PC-9 (cell line): ENCODE results near the gene GPBP1. TPM values are rescaled to one million over a fixed set of nuclear protein-coding genes. Genes with fewer than 3 reads are reported as not detected.

Source experiments
- BruUV-seq: library from RNA; stranded (reverse); fragments of 400-500 nt; replicated peaks from 2 replicates; lab custom pipeline; 2021; lab: Mats Ljungman, UMichigan
- CTCF ChIA-PET: fragments of 300-600 bp; sonication (Branson Sonifier 250); formaldehyde crosslinking; loops from one replicate; lab custom pipeline; 2022; ENCODE audit warnings: antibody characterized with exemption; lab: Charles Lee
- POLR2A ChIA-PET: fragments of 300-600 bp; sonication (Branson Sonifier 250); formaldehyde crosslinking; loops from one replicate; lab custom pipeline; 2022; ENCODE audit warnings: antibody characterized with exemption; ENCODE audit not compliant: unreplicated experiment; lab: Charles Lee
- DNase-seq, 2 experiments: peaks; one replicate each; pipeline versions ENCODE4 v3.0.0 to v3.0.0-alpha.2; 2015 to 2022; ENCODE audit warnings: mixed read lengths in 1 of 2
- H2AFZ ChIP-seq: fragments of 200-600 bp; sonication (generic); 2 replicates; pipeline ENCODE4 v1.8.1; 2017; ENCODE audit warnings: antibody characterized with exemption
- H3F3A ChIP-seq: fragments of 200-600 bp; sonication (generic); 2 replicates; pipeline ENCODE4 v1.8.1; 2017; ENCODE audit warnings: antibody characterized with exemption, mild to moderate bottlenecking, low read depth; ENCODE audit not compliant: insufficient read depth
- H3K27ac ChIP-seq: fragments of 200-600 bp; sonication (generic); 2 replicates; pipeline ENCODE4 v1.6.1; 2016; ENCODE audit warnings: mixed run types
- H3K27me3 ChIP-seq: fragments of 200-600 bp; sonication (generic); 2 replicates; pipeline ENCODE4 v1.6.1; 2016; ENCODE audit warnings: low read depth, mixed run types; ENCODE audit not compliant: insufficient read depth
- H3K36me3 ChIP-seq: fragments of 200-600 bp; sonication (generic); 2 replicates; pipeline ENCODE4 v1.6.1; 2016; ENCODE audit warnings: low read depth, mixed run types
- H3K4me1 ChIP-seq: fragments of 200-600 bp; sonication (generic); replicated peaks from 2 replicates; pipeline ENCODE4 v1.6.1; 2016; ENCODE audit warnings: mixed run types; ENCODE audit not compliant: insufficient read depth
- H3K4me2 ChIP-seq: fragments of 200-600 bp; sonication (generic); 2 replicates; pipeline ENCODE4 v1.6.1; 2017; ENCODE audit warnings: mixed run types
- H3K4me3 ChIP-seq: fragments of 200-600 bp; sonication (generic); 2 replicates; pipeline ENCODE4 v1.6.1; 2016; ENCODE audit warnings: mixed run types
- H3K79me2 ChIP-seq: fragments of 200-600 bp; sonication (generic); 2 replicates; pipeline ENCODE4 v1.6.1; 2017; ENCODE audit warnings: low read depth, mixed run types
- H3K9me2 ChIP-seq: fragments of 200-600 bp; sonication (generic); 2 replicates; pipeline ENCODE4 v1.8.1; 2017; ENCODE audit warnings: mild to moderate bottlenecking; ENCODE audit not compliant: insufficient read depth
- H3K9me3 ChIP-seq: fragments of 200-600 bp; sonication (generic); 2 replicates; pipeline ENCODE4 v1.8.1; 2016; ENCODE audit warnings: low read depth; ENCODE audit not compliant: insufficient read depth
- H4K20me1 ChIP-seq: fragments of 200-600 bp; sonication (generic); 2 replicates; pipeline ENCODE4 v1.8.1; 2017; ENCODE audit not compliant: insufficient read depth
- EZH2 ChIP-seq: fragments of 200-600 bp; sonication (generic); IDR thresholded peaks from 2 replicates; pipeline ENCODE4 v1.8.0; 2017; ENCODE audit warnings: antibody characterized with exemption, low read depth
- intact Hi-C: fragments of 100-400 bp; cut with micrococcal nuclease; formaldehyde crosslinking; loops from one replicate; pipeline ENCODE4 v1.10.0; 2022; ENCODE audit not compliant: unreplicated experiment
- total RNA-seq: library from RNA; stranded (reverse); gene quantifications from 2 replicates; pipeline ENCODE4 v1.2.3, GENCODE V29; 2021
- TF ChIP-seq, protein P1 (sequence below): fragments of 200-600 bp; sonication (generic); conservative IDR thresholded peaks from 2 replicates; pipeline ENCODE4 v1.6.1; 2017; ENCODE audit warnings: mixed run types, antibody characterized with exemption, mild to moderate bottlenecking, moderate library complexity

The GPBP1 gene
- total RNA-seq, 1 experiment from 2014 or later, result 75.0 TPM

DNA sequence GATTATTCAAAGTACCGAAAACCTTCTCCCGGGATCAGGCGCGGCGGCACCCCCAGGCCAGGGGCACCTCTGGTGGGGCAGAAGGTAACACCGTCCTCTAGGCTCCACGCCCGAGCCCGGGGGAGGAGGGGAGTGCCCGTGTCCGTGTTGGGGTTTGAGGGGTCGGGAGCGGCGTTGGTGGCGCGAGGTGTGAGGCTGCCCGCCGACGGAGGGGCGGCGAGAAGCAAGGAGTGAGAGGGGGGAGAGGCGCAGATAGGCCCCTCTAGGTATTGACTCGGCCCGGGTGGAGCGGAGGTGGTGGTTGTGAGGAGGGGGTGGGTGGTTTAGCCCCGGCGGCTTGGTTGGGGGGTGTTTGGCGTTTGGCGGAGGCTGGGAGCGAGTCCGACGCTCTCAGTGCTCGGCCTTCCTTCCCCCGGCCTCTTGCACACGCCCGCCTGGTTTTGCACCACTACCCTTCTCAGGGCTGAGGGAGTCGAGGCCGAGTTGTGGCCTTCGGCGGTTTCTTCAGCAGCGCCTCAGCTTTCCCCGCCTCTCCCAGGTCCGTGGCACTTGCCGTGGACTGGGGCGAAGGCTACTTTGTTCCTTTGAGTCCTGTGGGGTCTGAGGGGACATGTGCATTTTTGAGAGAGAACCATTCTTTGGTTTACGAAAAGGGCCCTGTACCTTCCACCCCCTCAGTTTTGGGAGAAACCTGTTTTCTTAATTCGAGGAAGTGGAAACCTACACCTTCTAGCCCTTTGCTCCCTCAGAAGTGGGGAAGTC, 450 bp downstream of the GPBP1 start:
- H2AFZ ChIP-seq, result peak overlapping the region; percentile 65
- CTCF ChIA-PET, result interaction anchor here (0.6 kb wide), 2 partner anchors 44 to 264 kb away, joined by 4 to 12 read pairs; no protein-coding TSS in a partner anchor

DNA sequence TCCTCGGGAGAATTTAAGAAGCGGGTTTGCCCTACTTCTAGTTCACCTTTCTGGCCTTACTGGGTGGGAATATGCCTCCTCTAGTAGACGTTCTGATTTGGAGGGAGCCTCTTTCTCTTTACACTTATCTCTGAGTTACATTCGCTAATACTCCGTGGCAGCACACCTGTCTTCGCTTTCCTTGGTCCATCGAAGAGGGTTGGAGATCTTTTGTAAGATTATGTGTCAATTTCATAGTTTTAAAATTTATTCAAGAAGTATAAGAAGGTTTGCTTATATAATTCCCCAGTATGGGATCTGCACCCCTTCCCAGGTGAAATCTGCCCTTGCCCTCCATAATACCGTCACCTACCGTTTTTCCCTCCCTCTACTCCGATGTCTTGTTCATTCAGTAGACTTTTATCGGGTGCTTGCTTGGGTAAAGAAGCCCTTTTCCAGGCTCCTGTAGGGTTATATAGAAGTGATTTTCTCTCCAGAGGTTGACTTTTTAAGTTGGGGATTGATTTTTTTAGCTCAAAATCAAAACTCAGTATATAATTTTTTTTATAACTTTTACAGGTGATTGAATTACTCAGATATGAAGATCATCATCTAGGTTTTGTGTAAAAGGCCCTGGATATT, 1.1 kb downstream of the GPBP1 start:
- intact Hi-C loops, result no loop called here
- Histone ChIP-seq H3K4me1 (peaks cover 47% of the 10 kb centered on the region), H3K9me3 (no peaks in the 10 kb centered on the region), H3K4me3 (peak overlapping the region; percentile 76), H3K27ac (peak overlapping the region; percentile 98), H3K9me2 (no peaks in the 10 kb centered on the region), H2AFZ (peak overlapping the region; percentile 65; the same call in 1 of the 2 replicates), H3K79me2 (peaks cover 61% of the 10 kb centered on the region), H3K36me3 (peaks cover 31% of the 10 kb centered on the region), H3K4me2 (peak overlapping the region; percentile 91), H4K20me1 (peaks cover 48% of the 10 kb centered on the region), H3K27me3 (no peaks in the 10 kb centered on the region), H3F3A (peaks cover 40% of the 10 kb centered on the region)
- POLR2A ChIA-PET, result no interaction called here
- CTCF ChIA-PET, result no interaction called here
- TF ChIP-seq, protein P1, sequence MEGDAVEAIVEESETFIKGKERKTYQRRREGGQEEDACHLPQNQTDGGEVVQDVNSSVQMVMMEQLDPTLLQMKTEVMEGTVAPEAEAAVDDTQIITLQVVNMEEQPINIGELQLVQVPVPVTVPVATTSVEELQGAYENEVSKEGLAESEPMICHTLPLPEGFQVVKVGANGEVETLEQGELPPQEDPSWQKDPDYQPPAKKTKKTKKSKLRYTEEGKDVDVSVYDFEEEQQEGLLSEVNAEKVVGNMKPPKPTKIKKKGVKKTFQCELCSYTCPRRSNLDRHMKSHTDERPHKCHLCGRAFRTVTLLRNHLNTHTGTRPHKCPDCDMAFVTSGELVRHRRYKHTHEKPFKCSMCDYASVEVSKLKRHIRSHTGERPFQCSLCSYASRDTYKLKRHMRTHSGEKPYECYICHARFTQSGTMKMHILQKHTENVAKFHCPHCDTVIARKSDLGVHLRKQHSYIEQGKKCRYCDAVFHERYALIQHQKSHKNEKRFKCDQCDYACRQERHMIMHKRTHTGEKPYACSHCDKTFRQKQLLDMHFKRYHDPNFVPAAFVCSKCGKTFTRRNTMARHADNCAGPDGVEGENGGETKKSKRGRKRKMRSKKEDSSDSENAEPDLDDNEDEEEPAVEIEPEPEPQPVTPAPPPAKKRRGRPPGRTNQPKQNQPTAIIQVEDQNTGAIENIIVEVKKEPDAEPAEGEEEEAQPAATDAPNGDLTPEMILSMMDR, result no peak
- no peak for TF ChIP-seq EZH2
- no peak for DNase-seq
- no TSS peak for BruUV-seq

More for the DNA sequence above, 450 bp downstream of the GPBP1 start:
- BruUV-seq, result TSS peak; percentile 34
- no peaks in the 10 kb centered on the region for H3K9me3 ChIP-seq
- H3K4me2 ChIP-seq, result peak overlapping the region; percentile 91
- H4K20me1 ChIP-seq, result peaks cover 41% of the 10 kb centered on the region
- H3F3A ChIP-seq, result peaks cover 40% of the 10 kb centered on the region
- H3K4me3 ChIP-seq, result peak overlapping the region; percentile 76
- H3K79me2 ChIP-seq, result peaks cover 54% of the 10 kb centered on the region
- peak; percentile 20 to 46 for DNase-seq
- H3K36me3 ChIP-seq, result peaks cover 31% of the 10 kb centered on the region
- no peaks in the 10 kb centered on the region for H3K27me3 ChIP-seq
- no peaks in the 10 kb centered on the region for H3K9me2 ChIP-seq
- H3K4me1 ChIP-seq, result peaks cover 40% of the 10 kb centered on the region
- TF ChIP-seq EZH2, result no peak
- TF ChIP-seq, protein P1, result no peak
- peak overlapping the region; percentile 98 for H3K27ac ChIP-seq
- POLR2A ChIA-PET, result interaction anchor here (0.6 to 0.9 kb wide), 6 partner anchors 29 to 727 kb away, joined by 3 to 21 read pairs (median 4); no protein-coding TSS in a partner anchor
- intact Hi-C loops, result no loop called here

DNA sequence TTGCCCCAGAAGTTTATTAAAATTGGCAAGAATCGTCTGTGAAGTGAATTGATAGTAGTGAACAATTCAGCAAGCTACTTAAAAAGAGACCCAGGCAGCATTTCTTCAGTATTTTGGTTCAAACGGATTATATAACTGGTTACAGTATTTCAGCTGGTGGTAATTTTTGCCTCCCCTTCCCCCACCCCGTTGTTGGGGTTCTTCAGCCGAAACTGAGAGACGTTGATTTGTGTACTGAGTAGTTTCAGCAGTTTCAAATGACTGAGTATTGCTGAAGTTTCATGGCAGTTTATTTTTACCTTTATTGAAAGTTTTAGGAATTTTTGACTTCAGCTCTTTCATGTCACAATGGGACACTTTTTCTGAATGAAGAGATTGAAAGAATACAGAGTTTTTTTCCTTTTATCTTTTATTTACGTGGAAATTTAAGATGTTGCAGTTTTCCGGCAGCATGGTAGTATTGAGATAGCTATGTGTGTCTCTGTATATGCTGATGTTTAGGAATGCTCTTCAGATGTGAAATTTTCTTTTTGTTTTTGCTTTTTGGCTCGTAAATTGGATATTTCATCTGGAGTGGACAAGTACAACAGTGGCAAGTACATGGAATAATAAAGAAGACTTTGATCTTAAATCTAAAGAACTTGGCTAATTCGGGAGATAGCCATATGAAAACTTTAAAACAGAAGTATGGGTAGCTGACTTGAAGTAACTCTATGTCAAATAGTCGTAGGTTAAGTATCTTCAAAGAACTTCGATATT, 1.9 kb downstream of the GPBP1 start:
- H3K4me3 ChIP-seq, result peak overlapping the region; percentile 76
- no peaks in the 10 kb centered on the region for H3K9me3 ChIP-seq
- peak in 1 of 2 experiments; percentile 14 for DNase-seq
- no peak for TF ChIP-seq EZH2
- TF ChIP-seq, protein P1, result no peak
- H3K27ac ChIP-seq, result peak overlapping the region; percentile 98
- peaks cover 68% of the 10 kb centered on the region for H3K79me2 ChIP-seq
- peaks cover 54% of the 10 kb centered on the region for H3K4me1 ChIP-seq
- peaks cover 55% of the 10 kb centered on the region for H4K20me1 ChIP-seq
- no peak overlapping the region for H2AFZ ChIP-seq
- CTCF ChIA-PET, result no interaction called here
- H3K36me3 ChIP-seq, result peaks cover 38% of the 10 kb centered on the region
- POLR2A ChIA-PET, result no interaction called here
- BruUV-seq, result no TSS peak
- no peaks in the 10 kb centered on the region for H3K27me3 ChIP-seq
- H3K9me2 ChIP-seq, result no peaks in the 10 kb centered on the region
- H3K4me2 ChIP-seq, result peak overlapping the region; percentile 91
- intact Hi-C loops, result no loop called here
- peaks cover 38% of the 10 kb centered on the region for H3F3A ChIP-seq
